AG08396 (cell line): Measurements from ENCODE around the gene EFNA4.

Experiments
- DNase-seq: peaks from one replicate; pipeline ENCODE4 v3.0.0; 2012; ENCODE audit warnings: low spot score, mixed read lengths

EFNA4 gene

DNA sequence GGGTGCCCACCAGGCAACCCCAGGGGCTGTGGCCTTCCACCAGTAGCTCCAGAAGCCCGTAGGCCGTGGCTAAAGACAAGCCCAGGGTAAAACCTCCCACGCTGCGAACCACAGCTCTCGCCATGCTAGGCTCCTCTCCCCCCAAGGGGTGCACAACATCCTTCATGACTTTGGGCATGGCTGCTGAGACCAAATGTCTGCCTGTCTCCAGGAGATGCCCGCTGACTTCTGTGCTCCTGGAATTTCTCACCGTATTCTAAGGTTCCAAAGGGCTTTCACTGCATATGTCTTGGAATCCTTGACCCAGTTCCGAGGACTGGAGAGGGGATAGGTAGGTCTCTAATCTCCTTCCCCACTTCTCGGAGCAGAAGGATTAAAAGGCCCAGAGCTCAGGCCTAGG lies 30.0 kb upstream of the EFNA4 start, which contains the start of the genes DCST1 and DCST2:
TSS of gene DCST1 (plus strand) at position 301 of the 400 bp plus-strand sequence. CDS start 213 bp downstream, outside the sequence.
TSS of gene DCST2 (minus strand) at position 258 of the 400 bp plus-strand sequence. CDS start at position 178, 80 bp downstream.
- DNase-seq: no peak

DNA sequence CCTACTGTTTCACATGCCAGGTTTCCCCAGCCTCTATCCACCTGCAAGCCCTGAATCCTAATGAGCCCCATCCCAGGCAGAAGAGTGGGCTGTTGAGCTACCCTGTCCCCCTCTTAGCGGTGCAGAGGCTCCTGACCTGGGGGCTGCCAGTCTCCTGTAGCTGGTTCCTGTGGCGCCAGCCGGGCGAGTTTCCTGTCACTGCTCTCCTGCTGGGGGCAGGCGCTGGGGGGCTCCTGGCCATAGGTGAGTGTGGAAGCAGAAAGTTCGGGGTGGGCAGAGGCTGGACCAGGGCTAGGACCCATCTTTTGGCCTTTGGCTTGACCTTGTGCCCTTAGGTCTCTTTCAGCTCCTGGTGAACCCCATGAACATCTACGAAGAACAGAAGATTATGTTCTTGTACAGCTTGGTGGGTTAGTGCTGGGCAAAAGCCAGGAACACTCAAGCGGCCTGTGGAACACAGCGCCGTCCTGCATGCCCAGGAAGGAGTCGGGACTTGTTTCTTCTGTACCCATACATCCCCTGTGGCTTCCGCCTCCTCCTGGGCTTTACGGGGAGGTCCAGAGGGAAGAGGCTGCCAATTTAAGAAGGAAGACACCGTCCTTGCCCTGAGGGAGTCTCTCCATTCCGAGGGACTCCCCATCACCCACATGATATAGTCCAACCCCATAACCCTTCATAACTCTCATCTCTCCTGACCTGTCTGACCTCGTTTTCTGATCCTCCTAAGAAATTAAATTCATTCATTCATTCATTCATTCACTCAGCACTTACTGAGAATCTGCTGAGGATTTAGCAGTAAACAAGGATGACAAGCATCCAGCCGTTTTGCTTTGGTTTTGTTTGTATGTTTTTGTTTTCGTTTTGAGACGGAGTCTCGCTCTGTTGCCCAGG lies 29.0 kb upstream of the EFNA4 start:
- no peak for DNase-seq

DNA sequence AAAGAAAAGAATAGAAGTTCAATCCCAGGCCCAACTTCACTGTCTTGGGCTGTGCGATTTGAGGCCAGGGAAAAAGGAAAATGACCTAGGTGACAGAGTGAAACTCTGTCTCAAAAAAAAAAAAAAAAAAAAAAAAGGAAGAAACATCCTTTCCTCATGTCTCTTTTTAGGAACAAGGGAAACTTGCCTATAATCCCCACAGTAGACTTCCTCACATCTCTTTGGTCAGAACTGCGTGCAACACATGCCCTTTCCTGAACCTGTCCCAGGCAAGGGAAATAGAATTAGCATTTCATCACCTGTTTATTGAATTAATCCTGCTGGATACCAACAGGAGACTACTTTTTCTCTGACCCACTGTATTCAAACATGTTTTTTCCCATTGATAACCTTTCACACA lies 27.6 kb upstream of the EFNA4 start:
- DNase-seq: no peak

DNA sequence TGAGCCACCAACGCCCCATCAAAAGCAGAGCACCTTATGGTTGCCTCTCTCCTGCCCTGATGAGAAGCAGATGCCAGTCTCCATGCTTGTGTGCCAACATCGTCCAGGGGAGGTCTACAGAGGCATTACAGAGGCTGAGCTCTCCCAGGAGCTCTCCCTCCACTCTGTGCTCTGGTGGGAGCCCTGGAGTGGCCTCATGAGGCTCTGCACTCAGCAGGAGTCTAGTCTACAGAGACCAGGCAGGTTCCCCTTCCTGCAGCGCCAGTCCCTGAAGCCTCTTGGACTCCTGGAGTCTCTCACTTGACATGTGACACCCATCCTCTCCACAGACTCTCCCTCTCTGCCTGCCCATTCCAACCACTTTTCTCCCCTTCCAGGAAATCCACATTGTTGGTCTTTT lies 26.5 kb upstream of the EFNA4 start:
- DNase-seq: no peak

- DNase-seq: no peak
Measured at GRCh38 chr1:155037851-155038441, 25.6 kb upstream of the EFNA4 start.

DNA sequence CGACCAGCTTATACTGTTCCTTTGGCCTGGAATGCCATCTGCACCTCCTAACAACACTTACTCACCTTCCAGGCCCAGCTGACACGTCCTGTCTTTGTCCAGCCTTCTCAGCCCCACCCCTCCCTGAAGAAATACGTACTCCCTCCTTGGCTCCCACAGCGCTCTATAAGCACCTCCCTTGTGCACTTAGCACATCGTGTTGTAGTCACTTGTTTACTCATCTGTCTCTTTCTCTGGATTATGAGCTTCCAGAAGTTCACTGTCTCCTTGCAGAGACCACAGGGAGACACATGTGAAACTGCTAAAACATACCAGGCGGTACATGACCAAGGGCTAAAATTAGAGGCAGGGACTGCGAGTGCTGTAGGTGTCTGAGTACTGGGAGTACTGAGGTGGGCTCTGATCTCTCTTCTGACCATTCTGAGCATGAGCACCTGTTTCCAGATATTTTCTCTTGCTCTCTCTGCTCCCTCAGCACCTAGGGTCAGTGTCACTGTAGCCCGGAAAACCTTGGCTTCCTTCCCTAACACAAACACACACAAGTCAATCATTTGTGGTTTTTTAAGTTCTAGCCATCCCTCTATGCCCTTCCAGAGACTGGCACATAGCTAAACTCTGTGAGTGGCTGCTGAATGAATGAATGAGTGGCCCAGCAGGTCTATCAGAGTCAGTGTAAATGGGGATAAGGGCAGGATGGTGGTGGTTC lies 24.8 kb upstream of the EFNA4 start:
- no peak for DNase-seq

DNA sequence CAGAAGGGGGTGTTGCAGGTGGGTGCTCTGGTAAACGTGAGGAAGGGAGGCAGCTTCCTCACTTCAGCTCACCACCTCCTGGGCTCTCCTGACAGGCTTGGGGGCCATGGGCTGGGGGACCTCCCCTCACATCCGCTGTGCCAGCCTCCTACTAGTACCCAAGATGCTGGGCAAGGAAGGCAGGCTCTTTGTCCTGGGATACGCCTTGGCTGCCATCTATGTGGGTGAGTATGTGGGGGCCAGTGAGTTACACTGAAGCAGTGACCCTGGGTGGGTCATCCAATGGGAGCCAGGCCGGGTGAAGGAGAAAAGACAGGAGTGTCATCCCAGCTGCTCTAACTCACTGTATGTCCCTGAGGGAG lies 24.3 kb upstream of the EFNA4 start:
- DNase-seq: no peak

DNA sequence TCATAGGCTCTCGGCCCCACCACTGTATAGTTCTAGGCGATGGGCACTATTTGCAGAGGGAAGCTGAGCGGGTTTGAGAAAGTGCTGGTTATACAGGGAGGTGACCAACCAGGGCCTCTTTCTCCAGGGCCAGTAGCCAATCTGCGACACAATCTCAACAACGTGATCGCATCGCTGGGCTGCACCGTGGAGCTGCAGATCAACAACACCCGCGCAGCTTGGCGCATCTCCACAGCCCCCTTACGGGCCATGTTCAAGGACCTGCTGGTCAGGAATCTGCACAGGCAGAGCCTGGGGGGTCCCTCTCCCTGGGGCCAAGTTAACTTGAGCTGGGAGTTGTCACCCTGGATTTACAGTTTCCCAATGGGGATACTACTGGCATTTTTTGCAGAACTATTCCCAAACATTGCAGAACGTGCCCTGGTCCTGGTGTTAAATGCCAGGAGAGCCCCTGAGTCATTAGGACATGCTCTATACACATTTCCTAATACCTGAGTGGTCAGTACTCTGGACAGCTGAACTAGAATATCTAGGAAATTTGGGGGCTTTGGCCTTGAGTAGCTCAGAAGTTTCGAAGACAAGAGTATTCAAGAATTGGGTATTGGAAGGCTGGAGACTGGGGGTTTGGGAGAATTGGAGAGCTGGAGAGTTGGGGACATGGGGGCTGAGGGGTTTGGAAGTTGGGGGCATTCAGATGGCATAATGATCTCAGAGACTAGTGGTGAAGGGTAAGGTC lies 23.0 kb upstream of the EFNA4 start:
- no peak for DNase-seq

DNA sequence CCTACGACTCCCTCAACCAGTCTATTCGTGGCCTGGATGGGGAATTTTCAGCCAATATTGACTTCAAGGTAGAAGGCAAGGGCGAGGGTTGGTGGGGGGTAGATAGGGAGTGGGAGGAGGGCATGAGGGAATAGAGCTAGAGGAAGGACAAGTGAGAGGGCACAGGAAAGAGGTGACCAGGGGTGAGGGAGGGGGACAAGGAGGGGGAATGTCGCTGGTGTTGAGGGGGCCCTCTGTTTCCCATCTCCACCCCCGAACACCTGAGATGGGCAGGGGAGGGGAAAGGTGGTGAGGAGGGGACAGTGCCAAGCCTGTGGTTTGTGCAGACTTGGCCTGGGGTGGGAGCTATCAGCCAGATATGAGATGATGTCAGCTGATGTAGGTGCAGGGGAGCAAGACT lies 20.8 kb upstream of the EFNA4 start:
- no peak for DNase-seq

DNA sequence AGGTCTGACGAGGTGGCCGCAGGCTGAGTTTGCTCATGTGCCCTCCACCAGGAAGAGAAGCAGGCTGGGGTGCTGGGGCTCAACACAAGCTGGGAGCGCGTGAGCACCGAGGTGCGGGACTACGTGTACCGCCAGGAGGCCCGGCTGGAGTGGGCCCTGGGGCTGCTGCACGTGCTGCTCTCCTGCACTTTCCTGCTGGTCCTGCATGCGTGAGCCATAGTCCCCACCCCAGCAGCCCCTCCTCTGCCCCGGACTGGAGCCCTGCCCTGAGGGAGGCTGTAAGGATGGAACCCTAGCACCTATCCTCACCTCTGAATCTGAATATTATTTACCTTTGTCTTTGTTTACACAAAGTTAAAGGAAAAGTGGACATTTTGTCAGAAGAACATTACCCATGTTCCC lies 20.2 kb upstream of the EFNA4 start:
- DNase-seq: no peak

DNA sequence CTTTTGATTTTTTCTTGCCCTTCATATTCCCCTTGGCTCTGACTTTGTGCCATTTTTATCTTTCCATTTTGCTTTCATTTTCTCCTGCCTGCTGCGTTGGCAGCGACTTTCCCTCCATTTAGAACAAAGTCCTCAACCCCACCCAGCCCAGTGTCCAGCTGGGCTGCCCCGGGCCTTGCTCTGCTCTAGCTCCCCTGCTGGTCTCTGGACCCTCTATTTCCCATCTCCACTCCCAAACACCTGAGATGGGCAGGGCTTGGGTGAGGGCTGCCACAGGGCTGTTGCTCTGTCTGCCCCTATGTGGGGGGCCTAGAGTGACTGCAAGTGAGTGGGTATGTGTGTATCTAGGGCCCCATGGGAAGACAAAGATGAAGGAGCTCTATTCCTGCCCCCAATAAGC lies 19.7 kb upstream of the EFNA4 start:
- DNase-seq: no peak

GRCh38 chr1:155044365-155044764 lies 19.2 kb upstream of the EFNA4 start:
- no peak for DNase-seq

GRCh38 chr1:155044812-155045657 lies 18.5 kb upstream of the EFNA4 start:
- peak; percentile 91 for DNase-seq

DNA sequence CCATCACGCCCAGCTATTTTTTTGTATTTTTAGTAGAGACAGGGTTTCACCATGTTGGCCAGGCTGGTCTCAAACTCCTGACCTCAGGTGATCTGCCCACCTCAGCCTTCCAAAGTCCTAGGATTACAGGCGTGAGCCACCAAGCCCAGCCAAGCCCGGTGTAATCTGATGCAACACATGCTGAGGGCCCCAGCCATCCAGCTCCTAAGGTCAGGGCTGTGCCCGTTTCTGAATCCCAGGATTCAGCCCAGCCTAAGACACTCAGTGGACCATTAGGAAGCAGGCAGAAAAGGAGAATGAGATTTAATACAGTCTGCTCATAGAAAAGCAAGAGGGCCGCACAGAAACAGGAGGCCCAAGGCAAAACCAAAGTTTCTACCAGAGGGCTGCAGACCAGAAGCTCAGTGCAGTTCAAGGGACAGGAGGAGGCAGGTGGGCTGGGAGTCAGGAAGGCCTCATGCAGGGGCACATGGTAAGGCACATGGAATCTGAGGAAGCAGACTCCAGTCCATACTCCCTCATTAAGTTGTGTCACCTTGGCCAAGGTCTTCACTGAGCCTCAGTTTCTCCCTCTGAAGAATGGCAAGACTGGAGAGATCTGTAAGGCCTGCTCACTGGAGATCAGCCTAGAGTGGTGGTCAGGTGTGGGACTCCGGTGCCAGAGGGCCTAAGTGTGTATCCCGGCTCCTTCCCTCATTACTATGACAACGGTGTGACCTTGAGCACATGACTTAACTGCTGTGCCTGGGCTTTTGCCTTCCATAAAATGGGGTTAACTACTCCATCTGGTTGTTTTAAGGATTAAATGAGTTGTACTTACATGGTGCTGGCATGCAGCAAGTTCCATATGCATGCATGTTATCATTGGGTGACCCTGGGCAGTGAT lies 14.8 kb upstream of the EFNA4 start:
- no peak for DNase-seq

- peak; percentile 75 for DNase-seq
Measured at GRCh38 chr1:155049651-155050559, 13.6 kb upstream of the EFNA4 start.

DNA sequence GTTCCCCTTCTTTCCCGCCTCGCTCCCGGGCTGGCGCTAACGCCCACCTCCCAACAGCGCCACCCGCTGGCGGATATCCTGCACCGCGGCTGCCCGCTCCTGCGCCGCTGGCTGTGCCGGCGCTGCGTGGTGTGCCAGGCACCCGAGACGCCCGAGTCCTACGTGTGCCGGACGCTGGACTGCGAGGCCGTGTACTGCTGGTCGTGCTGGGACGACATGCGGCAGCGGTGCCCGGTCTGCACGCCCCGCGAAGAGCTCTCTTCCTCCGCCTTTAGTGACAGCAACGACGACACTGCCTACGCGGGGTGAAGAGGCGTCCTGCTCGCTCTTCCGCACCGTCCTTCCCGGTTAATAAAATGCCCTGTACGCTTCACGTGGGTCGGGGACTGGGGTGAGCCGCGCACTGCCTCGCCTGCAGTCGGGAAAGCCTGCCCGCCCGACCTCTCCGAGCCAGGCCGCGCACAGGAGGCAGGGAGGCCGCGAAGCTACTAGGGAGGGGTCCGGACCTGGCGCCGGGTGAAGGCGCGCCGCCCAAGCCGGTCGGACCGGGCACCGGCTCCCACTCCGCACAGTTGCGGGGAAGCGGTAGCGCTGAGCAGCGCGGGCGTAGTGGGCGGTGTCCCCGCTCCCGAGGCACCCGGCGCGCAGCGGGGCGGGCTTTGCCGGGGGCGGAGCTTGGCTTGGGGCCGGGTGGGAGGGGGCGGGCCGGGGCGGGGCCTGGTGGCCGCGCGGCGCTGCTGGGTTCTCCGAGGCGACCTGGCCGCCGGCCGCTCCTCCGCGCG lies 12.8 kb upstream of the EFNA4 start, which contains the start of gene ADAM15:
TSS of gene ADAM15 (plus strand) at position 757 of the 782 bp plus-strand sequence. CDS start 71 bp downstream, outside the sequence.
- DNase-seq: peak; percentile 98

DNA sequence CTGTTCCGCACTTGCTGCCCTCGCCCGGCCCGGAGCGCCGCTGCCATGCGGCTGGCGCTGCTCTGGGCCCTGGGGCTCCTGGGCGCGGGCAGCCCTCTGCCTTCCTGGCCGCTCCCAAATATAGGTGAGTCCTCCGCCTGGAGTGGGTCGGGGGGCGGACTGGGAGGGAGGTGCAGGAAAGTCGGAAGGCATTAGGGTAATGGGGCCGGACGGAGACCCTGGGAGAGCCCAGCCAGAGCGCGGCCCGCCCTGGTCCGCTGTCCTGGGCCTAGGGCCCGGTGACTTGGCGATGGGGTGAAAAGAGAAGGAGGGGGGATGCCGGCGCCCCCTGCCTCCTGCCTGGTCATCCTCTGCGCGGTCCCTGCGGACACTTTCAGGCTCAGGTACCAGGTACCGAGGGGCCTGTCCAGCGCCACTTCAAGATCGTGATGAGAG lies 12.2 kb upstream of the EFNA4 start:
- DNase-seq: peak; percentile 34

DNA sequence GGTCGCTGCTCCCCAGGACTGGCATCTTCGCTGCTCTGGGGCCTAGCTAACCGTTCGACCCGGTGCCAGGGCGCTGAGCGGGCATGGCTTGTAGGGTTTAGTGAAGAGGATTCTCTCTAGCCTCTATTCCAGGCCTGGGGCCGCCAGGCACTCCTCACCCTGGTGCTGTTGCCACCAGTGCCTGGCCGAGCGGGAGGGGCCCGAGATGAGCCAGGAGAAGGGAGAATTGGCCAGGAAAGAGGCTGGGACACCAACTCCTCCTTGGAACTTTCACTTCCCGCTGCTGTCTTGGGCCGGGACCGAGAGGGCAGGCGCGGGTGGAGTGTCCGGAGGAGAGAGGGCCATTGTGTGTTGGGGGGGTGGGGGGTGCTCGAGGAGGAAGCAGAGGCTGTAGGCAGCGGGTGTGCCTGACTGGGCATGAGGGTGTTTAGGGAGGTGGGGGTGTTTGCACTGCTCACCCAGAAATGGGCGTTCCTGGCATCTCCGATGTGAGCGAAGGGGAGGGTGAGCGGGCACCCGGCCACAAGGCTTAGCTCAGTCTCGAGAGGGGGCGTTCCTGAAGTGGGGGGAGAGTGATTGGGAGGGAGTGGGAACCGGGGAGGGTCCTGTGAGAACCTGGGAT lies 11.7 kb upstream of the EFNA4 start:
- peak; percentile 69 for DNase-seq
